Endothelial cell of umbilical vein (primary cell): ENCODE measurements around the gene MAP3K1. TPM values are rescaled to one million over a fixed set of nuclear protein-coding genes. Genes with fewer than 3 reads are reported as not detected.

Source experiments
- BruUV-seq: library from RNA; stranded (reverse); fragments of 400-500 nt; replicated peaks from 2 replicates; lab custom pipeline; 2021; lab: Mats Ljungman, UMichigan
- CTCF ChIA-PET: fragments of 300-600, 350-600 bp; sonication (Branson Sonifier 250); formaldehyde crosslinking; loops from one replicate; lab custom pipeline; 2021; ENCODE audit warnings: antibody characterized with exemption, inconsistent platforms; lab: Charles Lee
- POLR2A ChIA-PET: fragments of 300-600, 350-600 bp; sonication (Branson Sonifier 250); formaldehyde crosslinking; loops from one replicate; lab custom pipeline; 2021; ENCODE audit warnings: antibody characterized with exemption, inconsistent platforms; lab: Charles Lee
- DNase-seq: peaks from one replicate; pipeline ENCODE4 v3.0.0-alpha.2; 2011; ENCODE audit warnings: low read depth, low spot score
- FAIRE-seq: peaks from 2 replicates; lab custom pipeline; 2011; peaks lifted over from hg19 to GRCh38; lab: Jason Lieb, UNC
- H2AFZ ChIP-seq: 2 replicates; pipeline ENCODE4 v1.6.0; 2012; ENCODE audit warnings: low read depth, low read length, control low read depth, inconsistent platforms
- H3K27ac ChIP-seq: 2 replicates; pipeline ENCODE4 v1.5.1; 2011; ENCODE audit warnings: low read depth, mild to moderate bottlenecking, control low read depth, low read length, moderate library complexity; ENCODE audit not compliant: insufficient read depth
- H3K27me3 ChIP-seq, 2 experiments: 2 replicates each; pipeline versions ENCODE4 v1.6.0 to v1.6.1; 2011; ENCODE audit warnings: low read length in 2 of 2, mixed read lengths in 1 of 2; ENCODE audit not compliant: control insufficient read depth in 2 of 2, insufficient read depth in 2 of 2
- H3K36me3 ChIP-seq, 2 experiments: 2 replicates in 1 of 2; 3 replicates in 1 of 2; pipeline ENCODE4 v1.5.1; 2011; ENCODE audit warnings: low read length in 2 of 2, mild to moderate bottlenecking in 1 of 2, moderate library complexity in 1 of 2; ENCODE audit not compliant: control insufficient read depth in 2 of 2, insufficient read depth in 2 of 2; ENCODE audit errors: extremely low read depth in 1 of 2
- H3K4me1 ChIP-seq: 3 replicates; pipeline ENCODE4 v1.5.1; 2011; ENCODE audit warnings: mild to moderate bottlenecking, low read length; ENCODE audit not compliant: control insufficient read depth, insufficient read depth; ENCODE audit errors: extremely low read depth
- H3K4me2 ChIP-seq: 2 replicates; pipeline ENCODE4 v1.6.1; 2011; ENCODE audit warnings: low read length, control low read depth, mixed read lengths; ENCODE audit not compliant: insufficient read depth
- H3K4me3 ChIP-seq, 3 experiments: fragments of 200-600 bp in 1 of 3; sonication (generic), shearing (Covaris generic) in 1 of 3; replicated peaks in 1 of 3; 2 replicates each; pipeline ENCODE4 v1.5.1; 2011 to 2016; ENCODE audit warnings: control low read depth in 3 of 3, low read length in 3 of 3, mild to moderate bottlenecking in 2 of 3, inconsistent platforms in 1 of 3, low read depth in 1 of 3, moderate library complexity in 1 of 3; ENCODE audit not compliant: insufficient read depth in 1 of 3
- H3K79me2 ChIP-seq: 2 replicates; pipeline ENCODE4 v1.6.0; 2012; ENCODE audit warnings: low read length, inconsistent platforms; ENCODE audit not compliant: control insufficient read depth, insufficient read depth
- H3K9ac ChIP-seq: replicated peaks from 2 replicates; pipeline ENCODE3; 2011; ENCODE audit warnings: low read length, control low read depth; ENCODE audit not compliant: insufficient read depth; ENCODE audit errors: extremely low read depth
- H3K9me1 ChIP-seq: replicated peaks from 3 replicates; pipeline ENCODE4 v1.6.0; 2011; ENCODE audit warnings: mild to moderate bottlenecking, low read length; ENCODE audit not compliant: control insufficient read depth, insufficient read depth; ENCODE audit errors: extremely low read depth
- H3K9me3 ChIP-seq: replicated peaks from 2 replicates; pipeline ENCODE4 v1.5.1; 2012; ENCODE audit warnings: low read length, inconsistent platforms; ENCODE audit not compliant: control insufficient read depth, insufficient read depth
- H4K20me1 ChIP-seq: replicated peaks from 2 replicates; pipeline ENCODE3; 2011; ENCODE audit warnings: mild to moderate bottlenecking, low read length; ENCODE audit not compliant: control insufficient read depth, insufficient read depth; ENCODE audit errors: extremely low read depth
- CTCF ChIP-seq, 2 donors: IDR thresholded peaks; 1 replicate in 1 of 2; 2 replicates in 1 of 2; pipeline ENCODE4 v1.5.1; 2011; ENCODE audit warnings: low read length in 2 of 2, mild to moderate bottlenecking in 2 of 2, moderate library complexity in 2 of 2, control low read depth in 1 of 2, inconsistent platforms in 1 of 2, low read depth in 1 of 2; ENCODE audit not compliant: insufficient read depth in 1 of 2; ENCODE audit errors: extremely low read depth in 1 of 2
- EZH2 ChIP-seq: IDR thresholded peaks from 2 replicates; pipeline ENCODE4 v1.6.1; 2012; ENCODE audit warnings: borderline replicate concordance, low read depth, mild to moderate bottlenecking, moderate library complexity, low read length, inconsistent platforms; ENCODE audit not compliant: severe bottlenecking
- FOS ChIP-seq: IDR thresholded peaks from 2 replicates; pipeline ENCODE4 v1.6.1; 2011; ENCODE audit warnings: mild to moderate bottlenecking, low read length, moderate library complexity, borderline replicate concordance; ENCODE audit not compliant: insufficient read depth
- GATA2 ChIP-seq: IDR thresholded peaks from 2 replicates; pipeline ENCODE4 v1.7.0; 2011; ENCODE audit warnings: low read depth, mild to moderate bottlenecking, moderate library complexity, mixed read lengths, low read length; ENCODE audit not compliant: insufficient read length, insufficient read depth
- JUN ChIP-seq: IDR thresholded peaks from 2 replicates; pipeline ENCODE4 v1.6.1; 2011; ENCODE audit warnings: borderline replicate concordance, low read depth; ENCODE audit not compliant: insufficient read length, insufficient read depth
- MAX ChIP-seq: IDR thresholded peaks from 2 replicates; pipeline ENCODE4 v1.6.1; 2011; ENCODE audit not compliant: insufficient read depth, insufficient read length
- MYC ChIP-seq: IDR thresholded peaks from one replicate; pipeline ENCODE4 v1.6.1; 2011; ENCODE audit warnings: mild to moderate bottlenecking, low read depth, low read length
- POLR2A ChIP-seq: IDR thresholded peaks from 2 replicates; pipeline ENCODE4 v1.6.1; 2012; ENCODE audit warnings: low read depth, mild to moderate bottlenecking, control low read depth, low read length
- POLR2AphosphoS5 ChIP-seq: IDR thresholded peaks from 2 replicates; pipeline ENCODE4 v1.6.1; 2012; ENCODE audit warnings: low read depth, mild to moderate bottlenecking, control low read depth, low read length, moderate library complexity; ENCODE audit not compliant: insufficient read depth
- dilution Hi-C: fragments of 300-500 bp; cut with MboI; formaldehyde crosslinking; loops from one replicate; pipeline ENCODE4 v1.15.0; 2019; ENCODE audit warnings: low sequenced_read_pairs; ENCODE audit not compliant: extremely low pct_ligation_motif_present
- intact Hi-C: fragments of 100-400 bp; cut with micrococcal nuclease; formaldehyde crosslinking; loops from one replicate; pipeline ENCODE4 v1.10.0; 2022
- polyA plus RNA-seq, 4 experiments: library from polyadenylated mRNA; depleted of rRNA in 3 of 4; stranded (reverse) in 3 of 4; unstranded in 1 of 4; fragments of >200 nt; gene quantifications; 2 replicates each; pipeline versions ENCODE4 v1.2.1 to v1.2.3, GENCODE V29; 2011 to 2012; ENCODE audit warnings: missing spikeins in 1 of 4
- total RNA-seq: library from RNA; stranded (reverse); gene quantifications from 2 replicates; pipeline ENCODE4 v1.2.3, GENCODE V29; 2021

The MAP3K1 gene
- total and polyA plus RNA-seq, 2 donors (not counting 3 experiments of a cell fraction or from before 2014, with no cell fraction given) = 5.7 to 14.4 TPM

GRCh38 chr5:56798521-56798920, 16.8 kb upstream of the MAP3K1 start:
- CTCF ChIA-PET = no interaction called here
- H4K20me1 ChIP-seq = no peaks in the 10 kb centered on the region
- no TSS peak for BruUV-seq

More at GRCh38 chr5:56798521-56798920, 16.8 kb upstream of the MAP3K1 start:
- DNase-seq (no peak), FAIRE-seq (no peak)
- Histone ChIP-seq H3K4me1 (no peaks in the 10 kb centered on the region), H3K79me2 (no peaks in the 10 kb centered on the region), H3K36me3 (no peaks in the 10 kb centered on the region), H3K4me2 (no peak overlapping the region), H3K9ac (no peak overlapping the region), H3K9me3 (no peaks in the 10 kb centered on the region), H3K4me3 (no peak overlapping the region), H3K27ac (no peak overlapping the region), H3K9me1 (no peaks in the 10 kb centered on the region), H2AFZ (no peak overlapping the region), H3K27me3 (peaks cover 7 to 9% of the 10 kb centered on the region in 2 experiments)
- intact Hi-C loops (no loop called here), dilution Hi-C loops (no loop called here)
- POLR2A ChIA-PET = no interaction called here
- TF ChIP-seq JUN (no peak), MAX (no peak), EZH2 (no peak), GATA2 (no peak), POLR2A (no peak), FOS (no peak), MYC (no peak), POLR2AphosphoS5 (no peak), CTCF (IDR thresholded peaks at IDR 0.05; ENCODE audit: extremely low read depth in 1 of 2, insufficient read depth in 1 of 2, low read depth in 1 of 2, low read length in 2 of 2) (no peak)
